WTC11 (cell line): Measurements from ENCODE around the gene TMEM131L. TPM values are rescaled to one million over a fixed set of nuclear protein-coding genes. Genes with fewer than 3 reads are reported as not detected.

ENCODE experiments used
- ATAC-seq: fragments of 200-7000 bp; cut with Tn5 transposase; 2 replicates; pipeline ENCODE4 v1.10.0; 2021; ENCODE audit warnings: mild to moderate bottlenecking, moderate library complexity
- CTCF ChIA-PET: fragments of 300-600 bp; sonication (Branson Sonifier 250); formaldehyde crosslinking; loops from one replicate; lab custom pipeline; 2021; ENCODE audit warnings: antibody characterized with exemption; lab: Charles Lee
- POLR2A ChIA-PET: fragments of 350-600 bp; sonication (Branson Sonifier 250); formaldehyde crosslinking; loops from one replicate; lab custom pipeline; 2021; ENCODE audit warnings: antibody characterized with exemption; lab: Charles Lee
- DNase-seq: peaks from one replicate; pipeline ENCODE4 v3.0.0; 2021; ENCODE audit warnings: low spot score
- H3K27ac Mint-ChIP-seq: 2 replicates; pipeline ENCODE4 v1.8.0; 2021; ENCODE audit warnings: mixed read lengths
- H3K27me3 Mint-ChIP-seq: 2 replicates; pipeline ENCODE4 v1.8.0; 2021; ENCODE audit warnings: low read depth, mild to moderate bottlenecking, moderate library complexity, mixed read lengths
- H3K36me3 Mint-ChIP-seq: 2 replicates; pipeline ENCODE4 v1.8.0; 2021; ENCODE audit warnings: mixed read lengths
- H3K4me1 Mint-ChIP-seq: 2 replicates; pipeline ENCODE4 v1.8.0; 2022; ENCODE audit warnings: mixed read lengths
- H3K4me3 Mint-ChIP-seq: 2 replicates; pipeline ENCODE4 v1.8.0; 2021; ENCODE audit warnings: mild to moderate bottlenecking, moderate library complexity, mixed read lengths
- H3K9me3 Mint-ChIP-seq: 2 replicates; pipeline ENCODE4 v1.8.0; 2021; ENCODE audit warnings: mixed read lengths
- ATF1 ChIP-seq: sonication (generic); formaldehyde crosslinking; IDR thresholded peaks from 2 replicates; pipeline ENCODE4 v1.8.1; 2023; ENCODE audit warnings: mild to moderate bottlenecking, moderate library complexity, missing genetic modification reagents
- CREM ChIP-seq: sonication (generic); formaldehyde crosslinking; IDR thresholded peaks from 2 replicates; pipeline ENCODE4 v1.8.1; 2022; ENCODE audit warnings: mild to moderate bottlenecking, missing genetic modification reagents, moderate library complexity
- CTCF ChIP-seq: fragments of 200-600 bp; IDR thresholded peaks from 2 replicates; pipeline ENCODE4 v1.8.0; 2022; ENCODE audit warnings: antibody characterized with exemption
- FOXP1 ChIP-seq: sonication (generic); formaldehyde crosslinking; IDR thresholded peaks from 2 replicates; pipeline ENCODE4 v1.8.0; 2022; ENCODE audit warnings: missing genetic modification reagents, mild to moderate bottlenecking, moderate library complexity, borderline replicate concordance
- GABPB1 ChIP-seq: sonication (generic); formaldehyde crosslinking; IDR thresholded peaks from 2 replicates; pipeline ENCODE4 v1.8.1; 2023; ENCODE audit warnings: mild to moderate bottlenecking, missing genetic modification reagents
- MLX ChIP-seq: sonication (generic); formaldehyde crosslinking; IDR thresholded peaks from 2 replicates; pipeline ENCODE4 v1.8.1; 2023; ENCODE audit warnings: mild to moderate bottlenecking, missing genetic modification reagents, moderate library complexity
- PRRX2 ChIP-seq: fragments of 250-450 bp; sonication (Bioruptor Pico); IDR thresholded peaks from 2 replicates; pipeline ENCODE4 v1.8.0; 2021; ENCODE audit warnings: mild to moderate bottlenecking
- SOX15 ChIP-seq: fragments of 250-450 bp; sonication (Bioruptor Pico); IDR thresholded peaks from 2 replicates; pipeline ENCODE4 v1.9.0; 2021; ENCODE audit warnings: mild to moderate bottlenecking
- TEAD1 ChIP-seq: sonication (generic); formaldehyde crosslinking; IDR thresholded peaks from 2 replicates; pipeline ENCODE4 v1.8.0; 2022; ENCODE audit warnings: mild to moderate bottlenecking, missing genetic modification reagents
- TP53 ChIP-seq: sonication (generic); formaldehyde crosslinking; IDR thresholded peaks from 2 replicates; pipeline ENCODE4 v1.8.1; 2023; ENCODE audit warnings: mild to moderate bottlenecking, missing genetic modification reagents
- USF2 ChIP-seq: sonication (generic); formaldehyde crosslinking; IDR thresholded peaks from 2 replicates; pipeline ENCODE4 v1.8.1; 2023; ENCODE audit warnings: mild to moderate bottlenecking, missing genetic modification reagents, moderate library complexity
- ZMAT4 ChIP-seq: fragments of 250-450 bp; sonication (Bioruptor Pico); IDR thresholded peaks from 2 replicates; pipeline ENCODE4 v1.9.0; 2021; ENCODE audit warnings: mild to moderate bottlenecking
- ZNF138 ChIP-seq: sonication (generic); formaldehyde crosslinking; conservative IDR thresholded peaks from 2 replicates; pipeline ENCODE4 v1.8.1; 2022; ENCODE audit warnings: mild to moderate bottlenecking, moderate library complexity, missing genetic modification reagents
- ZNF219 ChIP-seq: sonication (generic); formaldehyde crosslinking; IDR thresholded peaks from 2 replicates; pipeline ENCODE4 v1.8.0; 2023; ENCODE audit warnings: missing genetic modification reagents, mild to moderate bottlenecking, borderline replicate concordance
- ZNF532 ChIP-seq: fragments of 250-450 bp; sonication (Bioruptor Pico); IDR thresholded peaks from 2 replicates; pipeline ENCODE4 v1.9.0; 2021; ENCODE audit warnings: mild to moderate bottlenecking, borderline replicate concordance
- ZNF671 ChIP-seq: fragments of 250-450 bp; sonication (Bioruptor Pico); IDR thresholded peaks from 2 replicates; pipeline ENCODE4 v1.8.0; 2021; ENCODE audit warnings: mild to moderate bottlenecking
- total RNA-seq: library from RNA; stranded (reverse); gene quantifications from 3 replicates; pipeline ENCODE4 v1.2.3, GENCODE V29; 2021
- TF ChIP-seq, protein P1 (sequence below): sonication (generic); formaldehyde crosslinking; IDR thresholded peaks from 2 replicates; pipeline ENCODE4 v1.8.0; 2022; ENCODE audit warnings: mild to moderate bottlenecking, missing genetic modification reagents
- TF ChIP-seq, protein P2 (sequence below): sonication (generic); formaldehyde crosslinking; IDR thresholded peaks from 2 replicates; pipeline ENCODE4 v1.8.0; 2022; ENCODE audit warnings: mild to moderate bottlenecking, missing genetic modification reagents
- TF ChIP-seq, protein P3 (sequence below): sonication (generic); formaldehyde crosslinking; IDR thresholded peaks from 2 replicates; pipeline ENCODE4 v1.8.0; 2022; ENCODE audit warnings: mild to moderate bottlenecking, missing genetic modification reagents
- TF ChIP-seq, protein P4 (sequence below): sonication (generic); formaldehyde crosslinking; IDR thresholded peaks from 2 replicates; pipeline ENCODE4 v1.8.1; 2023; ENCODE audit warnings: mild to moderate bottlenecking, missing genetic modification reagents, borderline replicate concordance

Gene TMEM131L
- total RNA-seq, 1 experiment from 2014 or later: 26.7 TPM

DNA sequence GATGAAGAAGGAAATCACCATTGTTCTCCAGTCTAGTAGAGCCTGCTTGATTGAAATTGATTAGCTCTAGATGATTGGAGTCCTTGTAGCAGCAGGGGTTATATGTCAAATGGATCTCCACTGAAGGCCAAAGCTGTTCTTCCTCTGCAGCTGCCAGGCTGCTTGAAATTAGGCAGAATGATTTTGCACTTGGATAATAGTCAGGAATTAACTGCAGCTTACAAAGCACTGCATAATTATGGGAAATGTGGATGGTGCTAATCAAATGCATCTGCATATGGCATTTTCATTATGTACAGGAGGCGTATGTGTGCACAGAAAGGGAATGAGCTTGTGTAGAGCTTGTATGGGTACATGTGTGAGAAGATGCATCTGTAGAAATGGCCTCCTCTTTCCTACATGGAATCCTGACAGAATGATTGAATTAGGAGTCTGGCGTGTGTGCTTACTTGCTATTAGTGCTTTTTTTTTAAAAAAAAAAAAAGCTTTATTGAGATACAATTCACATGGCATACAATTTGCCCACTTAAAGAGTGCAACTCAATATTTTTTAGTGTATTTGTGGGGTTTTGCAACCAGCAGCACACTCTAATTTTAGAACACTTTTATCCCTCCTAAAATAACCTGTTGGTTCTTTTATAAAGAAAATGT lies 65.9 kb downstream of the TMEM131L start:
- Mint-ChIP-seq H3K4me3 (no peak overlapping the region), H3K36me3 (peaks cover 7% of the 10 kb centered on the region), H3K4me1 (peaks cover 59% of the 10 kb centered on the region), H3K9me3 (no peaks in the 10 kb centered on the region), H3K27me3 (no peaks in the 10 kb centered on the region), H3K27ac (peak overlapping the region; percentile 4; the same call in 1 of the 2 replicates)
- ATAC-seq: no peak
- POLR2A ChIA-PET: interaction anchor here (2.0 kb wide), 1 partner anchor 10 kb away, joined by 5 read pairs; no protein-coding TSS in a partner anchor
- DNase-seq: no peak
- TF ChIP-seq MLX (CRISPR knock-in tag) (no peak), ZNF219 (CRISPR knock-in tag) (no peak), ZNF532 (CRISPR knock-in tag) (no peak), ZNF138 (no peak), ATF1 (no peak)
- TF ChIP-seq, protein P1, sequence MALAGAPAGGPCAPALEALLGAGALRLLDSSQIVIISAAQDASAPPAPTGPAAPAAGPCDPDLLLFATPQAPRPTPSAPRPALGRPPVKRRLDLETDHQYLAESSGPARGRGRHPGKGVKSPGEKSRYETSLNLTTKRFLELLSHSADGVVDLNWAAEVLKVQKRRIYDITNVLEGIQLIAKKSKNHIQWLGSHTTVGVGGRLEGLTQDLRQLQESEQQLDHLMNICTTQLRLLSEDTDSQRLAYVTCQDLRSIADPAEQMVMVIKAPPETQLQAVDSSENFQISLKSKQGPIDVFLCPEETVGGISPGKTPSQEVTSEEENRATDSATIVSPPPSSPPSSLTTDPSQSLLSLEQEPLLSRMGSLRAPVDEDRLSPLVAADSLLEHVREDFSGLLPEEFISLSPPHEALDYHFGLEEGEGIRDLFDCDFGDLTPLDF (CRISPR knock-in tag): no peak
- TF ChIP-seq, protein P2, sequence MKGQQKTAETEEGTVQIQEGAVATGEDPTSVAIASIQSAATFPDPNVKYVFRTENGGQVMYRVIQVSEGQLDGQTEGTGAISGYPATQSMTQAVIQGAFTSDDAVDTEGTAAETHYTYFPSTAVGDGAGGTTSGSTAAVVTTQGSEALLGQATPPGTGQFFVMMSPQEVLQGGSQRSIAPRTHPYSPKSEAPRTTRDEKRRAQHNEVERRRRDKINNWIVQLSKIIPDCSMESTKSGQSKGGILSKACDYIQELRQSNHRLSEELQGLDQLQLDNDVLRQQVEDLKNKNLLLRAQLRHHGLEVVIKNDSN (CRISPR knock-in tag): no peak
- TF ChIP-seq, protein P3, sequence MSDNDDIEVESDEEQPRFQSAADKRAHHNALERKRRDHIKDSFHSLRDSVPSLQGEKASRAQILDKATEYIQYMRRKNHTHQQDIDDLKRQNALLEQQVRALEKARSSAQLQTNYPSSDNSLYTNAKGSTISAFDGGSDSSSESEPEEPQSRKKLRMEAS (CRISPR knock-in tag): no peak
- TF ChIP-seq, protein P4, sequence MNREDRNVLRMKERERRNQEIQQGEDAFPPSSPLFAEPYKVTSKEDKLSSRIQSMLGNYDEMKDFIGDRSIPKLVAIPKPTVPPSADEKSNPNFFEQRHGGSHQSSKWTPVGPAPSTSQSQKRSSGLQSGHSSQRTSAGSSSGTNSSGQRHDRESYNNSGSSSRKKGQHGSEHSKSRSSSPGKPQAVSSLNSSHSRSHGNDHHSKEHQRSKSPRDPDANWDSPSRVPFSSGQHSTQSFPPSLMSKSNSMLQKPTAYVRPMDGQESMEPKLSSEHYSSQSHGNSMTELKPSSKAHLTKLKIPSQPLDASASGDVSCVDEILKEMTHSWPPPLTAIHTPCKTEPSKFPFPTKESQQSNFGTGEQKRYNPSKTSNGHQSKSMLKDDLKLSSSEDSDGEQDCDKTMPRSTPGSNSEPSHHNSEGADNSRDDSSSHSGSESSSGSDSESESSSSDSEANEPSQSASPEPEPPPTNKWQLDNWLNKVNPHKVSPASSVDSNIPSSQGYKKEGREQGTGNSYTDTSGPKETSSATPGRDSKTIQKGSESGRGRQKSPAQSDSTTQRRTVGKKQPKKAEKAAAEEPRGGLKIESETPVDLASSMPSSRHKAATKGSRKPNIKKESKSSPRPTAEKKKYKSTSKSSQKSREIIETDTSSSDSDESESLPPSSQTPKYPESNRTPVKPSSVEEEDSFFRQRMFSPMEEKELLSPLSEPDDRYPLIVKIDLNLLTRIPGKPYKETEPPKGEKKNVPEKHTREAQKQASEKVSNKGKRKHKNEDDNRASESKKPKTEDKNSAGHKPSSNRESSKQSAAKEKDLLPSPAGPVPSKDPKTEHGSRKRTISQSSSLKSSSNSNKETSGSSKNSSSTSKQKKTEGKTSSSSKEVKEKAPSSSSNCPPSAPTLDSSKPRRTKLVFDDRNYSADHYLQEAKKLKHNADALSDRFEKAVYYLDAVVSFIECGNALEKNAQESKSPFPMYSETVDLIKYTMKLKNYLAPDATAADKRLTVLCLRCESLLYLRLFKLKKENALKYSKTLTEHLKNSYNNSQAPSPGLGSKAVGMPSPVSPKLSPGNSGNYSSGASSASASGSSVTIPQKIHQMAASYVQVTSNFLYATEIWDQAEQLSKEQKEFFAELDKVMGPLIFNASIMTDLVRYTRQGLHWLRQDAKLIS (CRISPR knock-in tag): no peak
- CTCF ChIA-PET: interaction anchor here (0.6 to 2.2 kb wide), 4 partner anchors 10 to 44 kb away, joined by 3 to 9 read pairs (median 6); no protein-coding TSS in a partner anchor

- no peaks in the 10 kb centered on the region for H3K27me3 Mint-ChIP-seq
- no peaks in the 10 kb centered on the region for H3K9me3 Mint-ChIP-seq
- ChIA-PET POLR2A (no interaction called here), CTCF (interaction anchor here (0.6 to 1.6 kb wide), 2 partner anchors 12 to 43 kb away, joined by 3 read pairs; no protein-coding TSS in a partner anchor)
- peaks cover 5% of the 10 kb centered on the region for H3K36me3 Mint-ChIP-seq
- H3K27ac Mint-ChIP-seq: no peak overlapping the region
- ATAC-seq (no peak), DNase-seq (no peak)
- no peak overlapping the region for H3K4me3 Mint-ChIP-seq
- peaks cover 59% of the 10 kb centered on the region for H3K4me1 Mint-ChIP-seq
- no peak for TF ChIP-seq TP53 (CRISPR knock-in tag)
- TF ChIP-seq GABPB1 (CRISPR knock-in tag): no peak
- no peak for TF ChIP-seq ZNF671
- TF ChIP-seq SOX15: no peak
- no peak for TF ChIP-seq ZMAT4 (CRISPR knock-in tag)
- TF ChIP-seq FOXP1: no peak
- no peak for TF ChIP-seq CTCF
- TF ChIP-seq CREM (CRISPR knock-in tag): no peak
- TF ChIP-seq TEAD1 (CRISPR knock-in tag): no peak
- TF ChIP-seq USF2: no peak
- TF ChIP-seq PRRX2 (CRISPR knock-in tag): no peak
Observed at GRCh38 chr4:153532636-153533035, 66.5 kb downstream of the TMEM131L start.
